C4-2B (cell line): ENCODE measurements around the gene CENPN.

ENCODE experiments used
- H3K27ac ChIP-seq: fragments of 450-650 bp; 2 replicates; pipeline ENCODE4 v1.5.1; 2017
- CTCF ChIP-seq: fragments of 450-650 bp; conservative IDR thresholded peaks from 2 replicates; pipeline ENCODE4 v1.5.1; 2017; ENCODE audit warnings: mild to moderate bottlenecking
- ZFX ChIP-seq: fragments of 450-650 bp; IDR thresholded peaks from 2 replicates; pipeline ENCODE4 v1.6.1; 2017

CENPN gene

GRCh38 chr16:81004646-81005353 is 2.2 kb upstream of the CENPN start:
- peak overlapping the region; percentile 99 for H3K27ac ChIP-seq

GRCh38 chr16:81005610-81006161 is 1.3 kb upstream of the CENPN start:
- TF ChIP-seq ZFX = no peak
- no peak for TF ChIP-seq CTCF
- H3K27ac ChIP-seq = peak overlapping the region; percentile 99

More at GRCh38 chr16:81004646-81005353, 2.2 kb upstream of the CENPN start:
- no peak for TF ChIP-seq ZFX
- peak; percentile 81 for TF ChIP-seq CTCF

- peak overlapping the region; percentile 99 for H3K27ac ChIP-seq
- no peak for TF ChIP-seq CTCF
- TF ChIP-seq ZFX = peak; percentile 48
Measured at GRCh38 chr16:81006211-81006812, 702 bp upstream of the CENPN start.

- TF ChIP-seq CTCF (no peak), ZFX (no peak)
- peak overlapping the region; percentile 99 for H3K27ac ChIP-seq
Measured at GRCh38 chr16:81008505-81008789, 1.4 kb downstream of the CENPN start.

GRCh38 chr16:81012974-81013373 is 6.0 kb downstream of the CENPN start:
- no peak for TF ChIP-seq ZFX
- no peak for TF ChIP-seq CTCF

GRCh38 chr16:81014672-81015071 is 7.7 kb downstream of the CENPN start:
- no peak overlapping the region for H3K27ac ChIP-seq
- TF ChIP-seq ZFX (no peak), CTCF (no peak)

More at GRCh38 chr16:81012974-81013373, 6.0 kb downstream of the CENPN start:
- H3K27ac ChIP-seq = peak overlapping the region; percentile 26; the same call in 1 of the 2 replicates

GRCh38 chr16:81018496-81018895 is 11.5 kb downstream of the CENPN start:
- no peak for TF ChIP-seq CTCF
- no peak overlapping the region for H3K27ac ChIP-seq
